ENCODE measurements around the gene CEP170B.

DNA sequence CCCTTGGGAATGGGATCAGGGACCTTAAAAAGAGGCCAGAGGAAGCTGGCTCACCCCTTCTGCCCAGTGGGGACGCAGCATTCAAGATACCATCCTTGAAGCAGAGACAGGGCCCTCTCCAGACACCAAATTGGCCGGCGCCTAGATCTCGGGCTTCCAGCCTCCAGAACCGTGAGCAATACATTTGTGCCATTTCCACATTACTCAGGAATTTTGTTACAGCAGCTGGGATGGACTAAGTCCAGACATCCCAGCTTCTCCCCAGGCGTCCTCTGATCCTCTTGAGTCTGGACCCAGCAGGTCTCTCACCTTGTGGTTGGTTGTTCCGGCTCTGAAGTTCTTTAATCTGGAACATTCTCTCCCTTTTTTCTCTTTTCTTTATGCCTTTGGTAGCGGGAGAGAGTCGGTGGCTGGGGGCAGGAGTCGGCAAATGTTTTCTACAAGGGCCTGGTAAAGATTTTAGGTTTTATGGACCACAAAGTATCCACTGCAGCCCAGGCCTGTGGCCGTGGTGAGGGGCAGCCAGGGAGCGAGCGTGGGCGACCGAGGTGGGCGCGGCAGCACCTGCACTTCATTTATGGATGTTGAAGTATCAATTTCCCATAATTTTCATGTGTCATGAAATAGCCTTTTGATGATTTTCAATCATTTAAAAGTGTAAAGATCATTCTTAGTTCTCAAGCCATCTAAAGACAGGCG, 4.8 kb downstream of the CEP170B start:
- TF ChIP-seq EZH2 (IDR thresholded peaks at IDR 0.05; ENCODE audit: insufficient read depth, poor library complexity, severe bottlenecking): no peak
- no peak for TF ChIP-seq EZH2phosphoT487 (IDR thresholded peaks at IDR 0.05; ENCODE audit: insufficient read depth, low read depth)

Measured in GM23248 (cell line).